ENCODE results near the gene SHC3. TPM values are rescaled to one million over a fixed set of nuclear protein-coding genes. Genes with fewer than 3 reads are reported as not detected.

The SHC3 gene
- total RNA-seq, 1 experiment from 2014 or later = 1.7 TPM

DNA sequence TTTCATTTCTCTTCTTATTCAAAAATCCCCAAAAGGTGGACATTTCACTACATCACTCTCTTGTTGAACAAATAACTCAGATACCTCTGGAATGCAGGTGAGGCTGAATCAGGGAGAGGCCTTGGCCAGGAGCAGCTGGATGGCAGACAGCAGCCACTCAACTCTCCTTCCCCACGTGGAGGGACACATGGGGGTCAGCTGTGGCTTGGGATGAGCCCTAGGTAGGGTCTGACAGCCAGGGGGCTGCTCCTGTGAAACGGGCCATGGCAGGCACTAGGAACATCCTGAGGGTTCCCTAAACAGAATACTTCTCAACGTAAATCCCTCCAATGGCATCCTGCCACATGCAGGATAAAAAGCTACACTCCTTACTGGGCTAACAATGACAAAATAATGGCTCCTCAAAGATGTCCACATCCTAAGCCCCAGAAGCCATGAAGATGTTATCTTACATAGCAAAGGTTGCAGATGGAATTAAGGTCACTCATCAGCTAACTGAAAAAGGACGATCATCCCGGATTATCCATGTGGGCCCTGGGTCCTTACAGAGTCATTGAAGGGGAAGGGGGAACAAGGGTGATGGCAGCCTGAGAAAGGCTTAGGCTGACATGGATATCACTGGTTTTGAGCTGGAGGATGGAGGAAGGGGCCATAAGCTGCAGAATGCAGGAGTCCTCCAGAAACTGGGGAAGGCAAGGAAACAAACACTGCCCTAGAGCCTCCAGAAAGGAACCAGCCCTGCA is 218.7 kb downstream of the SHC3 start:
- no peak for DNase-seq (ENCODE audit: low read depth)

- DNase-seq (ENCODE audit: low read depth) = no peak
These were observed 221.1 kb downstream of the SHC3 start for GRCh38 chr9:88957526-88957925.

Other genes starting within 250 kb of the SHC3 start
- gene S1PR3, start 187.3 kb downstream of the SHC3 start, total RNA-seq (2014; rRNA removed; shearing (Covaris generic)) = 12.6 and 16.8 TPM in 2 replicates
- gene CKS2, start 132.4 kb upstream of the SHC3 start, total RNA-seq (2014; rRNA removed; shearing (Covaris generic)) = 934 and 1,193 TPM in 2 replicates
- 10.0 and 11.1 TPM in 2 replicates for gene SECISBP2, start 139.7 kb upstream of the SHC3 start, total RNA-seq (2014; rRNA removed; shearing (Covaris generic))

All from RPMI7951 (cell line).